ENCODE data around the gene LRFN2. TPM values are rescaled to one million over a fixed set of nuclear protein-coding genes. Genes with fewer than 3 reads are reported as not detected.

The LRFN2 gene
- total and polyA plus RNA-seq, 4 donors = 0.01 to 0.06 TPM; not detected in 2

DNA sequence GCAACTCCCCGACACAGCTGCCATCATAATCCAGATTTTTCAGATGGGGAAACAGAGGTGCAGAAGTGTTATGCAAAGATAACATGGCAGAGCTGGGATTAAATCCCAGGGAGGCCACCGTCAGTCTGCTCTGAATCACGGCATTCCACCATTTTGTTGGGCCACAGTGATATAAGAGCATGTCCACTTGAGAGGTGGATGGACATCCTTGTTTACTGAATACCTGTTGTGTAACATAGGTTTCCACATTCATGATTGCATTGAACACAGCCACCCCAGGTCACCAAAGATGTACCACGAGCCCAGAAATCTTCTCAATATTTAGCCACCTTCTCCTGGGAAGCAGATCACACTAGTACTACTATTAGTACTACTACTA, 191.5 kb downstream of the LRFN2 start:
- TF ChIP-seq, protein P1, sequence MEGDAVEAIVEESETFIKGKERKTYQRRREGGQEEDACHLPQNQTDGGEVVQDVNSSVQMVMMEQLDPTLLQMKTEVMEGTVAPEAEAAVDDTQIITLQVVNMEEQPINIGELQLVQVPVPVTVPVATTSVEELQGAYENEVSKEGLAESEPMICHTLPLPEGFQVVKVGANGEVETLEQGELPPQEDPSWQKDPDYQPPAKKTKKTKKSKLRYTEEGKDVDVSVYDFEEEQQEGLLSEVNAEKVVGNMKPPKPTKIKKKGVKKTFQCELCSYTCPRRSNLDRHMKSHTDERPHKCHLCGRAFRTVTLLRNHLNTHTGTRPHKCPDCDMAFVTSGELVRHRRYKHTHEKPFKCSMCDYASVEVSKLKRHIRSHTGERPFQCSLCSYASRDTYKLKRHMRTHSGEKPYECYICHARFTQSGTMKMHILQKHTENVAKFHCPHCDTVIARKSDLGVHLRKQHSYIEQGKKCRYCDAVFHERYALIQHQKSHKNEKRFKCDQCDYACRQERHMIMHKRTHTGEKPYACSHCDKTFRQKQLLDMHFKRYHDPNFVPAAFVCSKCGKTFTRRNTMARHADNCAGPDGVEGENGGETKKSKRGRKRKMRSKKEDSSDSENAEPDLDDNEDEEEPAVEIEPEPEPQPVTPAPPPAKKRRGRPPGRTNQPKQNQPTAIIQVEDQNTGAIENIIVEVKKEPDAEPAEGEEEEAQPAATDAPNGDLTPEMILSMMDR (IDR thresholded peaks at IDR 0.05; ENCODE audit: control extremely low read depth, extremely low read depth) = no peak
- no peak for ATAC-seq (ENCODE audit: insufficient read depth, low FRiP score)
- Histone ChIP-seq H3K4me1 (ENCODE audit: control insufficient read depth in 5 of 5, insufficient read depth in 5 of 5, low read length in 5 of 5) (peaks cover 0 to 8% (median 0%) of the 10 kb centered on the region in 5 donors), H3K4me3 (no peak overlapping the region), H3K36me3 (ENCODE audit: control insufficient read depth in 4 of 4, insufficient read depth in 4 of 4, low read length in 4 of 4) (no peaks in the 10 kb centered on the region), H3K27me3 (ENCODE audit: control insufficient read depth in 3 of 3, insufficient read depth in 3 of 3, low read length in 2 of 3) (no peaks in the 10 kb centered on the region), H3K9me3 (ENCODE audit: control insufficient read depth in 4 of 4, insufficient read depth in 3 of 4, low read length in 3 of 4) (no peaks in the 10 kb centered on the region), H3K9ac (ENCODE audit: insufficient read depth in 1 of 2, low read length in 2 of 2) (no peak overlapping the region), H3K27ac (ENCODE audit: low read depth in 1 of 2, low read length in 1 of 2) (no peak overlapping the region)
- 81 to 91% methylated on average over 4 of the region's 4 CpGs for WGBS, 2 donors
- no peak for DNase-seq

DNA sequence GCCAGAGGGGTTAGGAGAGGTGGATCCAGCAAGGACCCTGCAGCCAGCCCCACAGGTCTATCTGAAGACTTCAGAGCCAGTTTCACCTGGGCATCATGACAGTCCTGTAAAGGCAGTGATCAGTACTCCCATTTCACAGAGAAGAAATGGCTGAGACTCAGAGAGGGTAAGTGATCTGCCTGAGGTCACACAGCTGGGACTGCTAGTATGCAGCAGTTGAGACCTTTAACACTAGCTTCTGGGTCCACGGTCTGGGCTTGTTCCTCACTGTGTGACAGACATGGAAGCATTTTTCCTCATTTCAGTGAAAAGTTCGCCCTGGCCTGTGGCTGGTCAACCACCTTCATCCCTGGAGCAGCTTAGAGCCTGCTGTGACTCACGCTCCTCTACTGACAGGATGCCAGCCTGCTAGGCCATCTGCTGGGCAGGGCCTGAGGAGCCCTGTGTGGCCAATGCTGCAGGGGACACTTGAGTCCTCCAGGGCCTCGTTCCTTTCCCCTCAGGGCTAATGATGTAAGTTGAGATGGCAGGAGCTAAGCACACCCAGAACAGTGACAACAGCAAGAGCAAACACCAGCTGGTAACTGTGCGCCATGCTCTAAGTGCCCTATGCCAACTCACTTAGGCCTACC, 192.0 kb downstream of the LRFN2 start:
- H3K9me3 ChIP-seq (ENCODE audit: control insufficient read depth in 4 of 4, insufficient read depth in 3 of 4, low read length in 3 of 4) = no peaks in the 10 kb centered on the region
- ATAC-seq (ENCODE audit: insufficient read depth, low FRiP score) (peak; percentile 20), DNase-seq (no peak)
- H3K4me1 ChIP-seq (ENCODE audit: control insufficient read depth in 5 of 5, insufficient read depth in 5 of 5, low read length in 5 of 5) = peaks cover 0 to 7% (median 0%) of the 10 kb centered on the region in 5 donors
- TF ChIP-seq, protein P1 (IDR thresholded peaks at IDR 0.05; ENCODE audit: control extremely low read depth, extremely low read depth) = no peak
- no peaks in the 10 kb centered on the region for H3K27me3 ChIP-seq (ENCODE audit: control insufficient read depth in 3 of 3, insufficient read depth in 3 of 3, low read length in 2 of 3)
- no peaks in the 10 kb centered on the region for H3K36me3 ChIP-seq (ENCODE audit: control insufficient read depth in 4 of 4, insufficient read depth in 4 of 4, low read length in 4 of 4)
- no peak overlapping the region for H3K27ac ChIP-seq (ENCODE audit: low read depth in 1 of 2, low read length in 1 of 2)
- WGBS, 2 donors = 65 to 70% methylated on average over 5 of the region's 5 CpGs
- no peak overlapping the region for H3K9ac ChIP-seq (ENCODE audit: insufficient read depth in 1 of 2, low read length in 2 of 2)
- H3K4me3 ChIP-seq = no peak overlapping the region

DNA sequence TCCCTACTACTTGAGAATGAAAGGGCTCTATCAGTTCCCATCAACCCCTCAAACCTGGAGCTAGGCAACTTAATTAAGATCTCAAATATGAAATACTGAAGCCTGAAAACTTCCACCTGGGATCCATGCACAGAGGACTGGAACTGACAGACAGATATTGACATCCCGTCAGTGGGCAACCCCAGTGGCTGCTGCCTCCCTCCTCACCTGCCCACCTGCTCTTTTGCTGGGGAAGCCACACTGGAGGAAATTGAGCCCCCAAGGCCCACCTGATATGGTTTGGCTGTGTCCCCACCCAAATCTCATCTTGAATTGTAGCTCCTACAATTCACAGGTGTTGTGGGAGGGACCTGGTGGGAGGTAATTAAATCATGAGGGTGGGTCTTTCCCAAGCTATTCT, 192.8 kb downstream of the LRFN2 start:
- no peaks in the 10 kb centered on the region for H3K9me3 ChIP-seq (ENCODE audit: control insufficient read depth in 4 of 4, insufficient read depth in 3 of 4, low read length in 3 of 4)
- H3K9ac ChIP-seq (ENCODE audit: insufficient read depth in 1 of 2, low read length in 2 of 2) = no peak overlapping the region
- ATAC-seq (ENCODE audit: insufficient read depth, low FRiP score) (no peak), DNase-seq (no peak)
- H3K27me3 ChIP-seq (ENCODE audit: control insufficient read depth in 3 of 3, insufficient read depth in 3 of 3, low read length in 2 of 3) = no peaks in the 10 kb centered on the region
- WGBS, 2 donors = 93 to 96% methylated on average over 1 of the region's 1 CpG
- H3K4me3 ChIP-seq = no peak overlapping the region
- H3K4me1 ChIP-seq (ENCODE audit: control insufficient read depth in 5 of 5, insufficient read depth in 5 of 5, low read length in 5 of 5) = peaks cover 0 to 2% (median 0%) of the 10 kb centered on the region in 5 donors
- TF ChIP-seq, protein P1 (IDR thresholded peaks at IDR 0.05; ENCODE audit: control extremely low read depth, extremely low read depth) = no peak
- H3K27ac ChIP-seq (ENCODE audit: low read depth in 1 of 2, low read length in 1 of 2) = no peak overlapping the region
- H3K36me3 ChIP-seq (ENCODE audit: control insufficient read depth in 4 of 4, insufficient read depth in 4 of 4, low read length in 4 of 4) = no peaks in the 10 kb centered on the region

DNA sequence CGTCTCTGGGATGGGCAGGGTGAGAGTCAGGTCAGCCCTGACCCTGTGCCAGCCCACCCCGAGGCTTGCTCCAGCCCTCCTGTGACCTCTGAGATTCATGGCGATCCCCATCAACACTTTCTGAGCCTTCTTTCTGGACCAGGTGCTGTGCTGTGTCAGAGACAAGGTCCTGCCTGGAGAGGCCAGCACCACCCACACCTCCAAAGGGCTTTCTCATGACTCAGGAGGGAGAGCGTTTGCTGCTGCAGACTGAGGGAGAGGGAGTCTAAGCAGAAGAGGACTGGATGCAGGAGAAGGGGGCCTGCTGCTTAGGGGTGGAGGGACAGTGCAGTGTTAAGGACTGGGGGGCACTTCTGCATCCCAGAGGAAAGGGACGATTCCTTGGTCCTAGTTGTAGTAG, 193.5 kb downstream of the LRFN2 start:
- Histone ChIP-seq H3K27me3 (ENCODE audit: control insufficient read depth in 3 of 3, insufficient read depth in 3 of 3, low read length in 2 of 3) (no peaks in the 10 kb centered on the region), H3K27ac (ENCODE audit: low read depth in 1 of 2, low read length in 1 of 2) (no peak overlapping the region), H3K9ac (ENCODE audit: insufficient read depth in 1 of 2, low read length in 2 of 2) (no peak overlapping the region), H3K4me1 (ENCODE audit: control insufficient read depth in 5 of 5, insufficient read depth in 5 of 5, low read length in 5 of 5) (peaks cover 0 to 2% (median 0%) of the 10 kb centered on the region in 5 donors), H3K9me3 (ENCODE audit: control insufficient read depth in 4 of 4, insufficient read depth in 3 of 4, low read length in 3 of 4) (no peaks in the 10 kb centered on the region), H3K36me3 (ENCODE audit: control insufficient read depth in 4 of 4, insufficient read depth in 4 of 4, low read length in 4 of 4) (no peaks in the 10 kb centered on the region), H3K4me3 (no peak overlapping the region)
- no peak for ATAC-seq (ENCODE audit: insufficient read depth, low FRiP score)
- WGBS, 2 donors = 61 to 72% methylated on average over 5 of the region's 5 CpGs
- TF ChIP-seq, protein P1 (IDR thresholded peaks at IDR 0.05; ENCODE audit: control extremely low read depth, extremely low read depth) = no peak
- no peak for DNase-seq

Measured in lung (tissue), 12 donors.